Measurements from ENCODE around the gene OPN1LW.
"Not testable (repeated sequence)": the region's sequence is repeated elsewhere in the genome, so short reads cannot be mapped to it uniquely, and the experiment has no call there.

The OPN1LW gene

DNA sequence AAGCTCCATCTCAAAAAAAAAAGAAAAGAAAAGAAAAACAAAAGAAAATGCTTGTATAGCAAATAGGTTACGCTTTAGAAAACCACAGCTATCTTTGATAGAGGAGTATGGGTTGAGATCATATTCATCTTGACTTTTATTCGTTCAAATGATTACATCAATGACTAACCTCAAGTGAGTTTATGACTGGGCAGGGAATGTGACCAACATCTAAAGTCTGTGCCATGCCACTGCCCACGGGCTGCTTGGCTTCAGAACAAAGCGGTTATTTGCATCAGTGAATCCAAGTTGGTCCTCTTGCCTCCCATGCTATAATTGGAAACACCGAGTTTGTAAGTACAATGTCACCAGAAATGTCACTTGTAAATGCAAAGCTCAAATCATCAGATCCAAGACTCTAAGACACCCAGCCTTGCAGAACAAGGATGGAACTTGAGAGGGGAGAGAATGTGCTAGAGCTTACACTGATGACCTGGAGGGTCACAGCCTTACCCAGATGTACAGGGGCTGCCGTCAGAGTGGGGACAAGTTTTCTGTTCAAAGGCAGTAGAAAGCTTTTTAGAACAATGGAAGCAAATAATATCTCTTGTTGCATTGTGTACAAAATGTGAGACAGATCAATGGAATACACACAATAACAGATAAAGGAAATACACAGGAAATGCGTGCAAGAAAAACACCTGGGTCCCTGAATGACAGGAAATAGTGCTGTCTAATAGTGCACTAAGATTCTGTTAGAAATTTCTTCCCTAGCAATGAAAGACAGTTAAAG lies 8.4 kb upstream of the OPN1LW start:
- no peak for DNase-seq

DNA sequence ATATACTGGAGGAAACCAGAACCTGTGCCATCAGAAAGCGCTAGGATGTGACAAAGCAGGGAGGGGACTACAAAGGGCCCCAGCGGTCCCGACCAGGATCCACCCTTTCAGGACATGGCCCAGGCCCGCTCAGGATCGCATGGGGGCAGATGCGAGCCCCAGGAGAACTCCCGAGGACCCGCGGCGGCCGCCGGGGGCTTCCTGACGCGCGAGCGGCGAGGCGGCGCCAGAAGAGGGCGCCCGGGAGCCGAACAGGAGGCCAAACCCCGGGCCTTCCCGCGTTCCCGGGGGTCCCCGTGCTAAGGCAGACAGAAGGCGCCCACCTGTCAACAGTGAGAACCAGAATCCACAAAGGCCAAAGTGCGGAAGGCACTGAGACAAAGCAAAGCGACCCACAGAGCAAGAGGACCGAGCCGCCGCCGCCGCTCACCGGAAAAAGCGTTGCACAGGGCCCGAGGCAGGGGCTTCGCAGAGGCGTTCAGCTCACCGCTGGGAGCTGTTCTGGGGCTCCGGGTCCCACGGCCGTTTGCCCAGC lies 7.3 kb upstream of the OPN1LW start:
- peak; percentile 41 for DNase-seq

DNA sequence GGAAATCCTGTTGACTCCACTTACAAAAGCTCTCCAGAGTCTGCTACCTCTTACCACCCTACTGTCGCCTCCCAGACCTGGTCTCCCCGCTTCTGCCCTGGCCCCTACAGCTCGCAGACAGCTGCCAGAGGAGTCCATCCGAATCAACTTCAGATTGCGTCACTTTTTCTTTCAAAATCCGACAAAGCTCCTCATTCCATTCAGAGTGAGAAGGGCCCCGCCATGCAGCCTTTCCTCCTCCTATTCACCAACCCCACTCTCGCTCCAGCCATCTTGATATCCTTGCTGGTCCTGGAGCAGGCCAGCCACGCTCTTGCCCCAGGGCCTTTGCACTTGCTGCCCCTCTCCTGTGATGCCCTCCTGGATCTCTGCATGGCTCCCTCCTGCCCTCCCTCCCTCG lies 5.2 kb upstream of the OPN1LW start:
- DNase-seq = no peak

DNA sequence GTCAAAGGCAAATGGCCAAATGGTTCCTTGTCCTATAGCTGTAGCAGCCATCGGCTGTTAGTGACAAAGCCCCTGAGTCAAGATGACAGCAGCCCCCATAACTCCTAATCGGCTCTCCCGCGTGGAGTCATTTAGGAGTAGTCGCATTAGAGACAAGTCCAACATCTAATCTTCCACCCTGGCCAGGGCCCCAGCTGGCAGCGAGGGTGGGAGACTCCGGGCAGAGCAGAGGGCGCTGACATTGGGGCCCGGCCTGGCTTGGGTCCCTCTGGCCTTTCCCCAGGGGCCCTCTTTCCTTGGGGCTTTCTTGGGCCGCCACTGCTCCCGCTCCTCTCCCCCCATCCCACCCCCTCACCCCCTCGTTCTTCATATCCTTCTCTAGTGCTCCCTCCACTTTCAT lies 3.8 kb upstream of the OPN1LW start:
- DNase-seq = no peak

DNA sequence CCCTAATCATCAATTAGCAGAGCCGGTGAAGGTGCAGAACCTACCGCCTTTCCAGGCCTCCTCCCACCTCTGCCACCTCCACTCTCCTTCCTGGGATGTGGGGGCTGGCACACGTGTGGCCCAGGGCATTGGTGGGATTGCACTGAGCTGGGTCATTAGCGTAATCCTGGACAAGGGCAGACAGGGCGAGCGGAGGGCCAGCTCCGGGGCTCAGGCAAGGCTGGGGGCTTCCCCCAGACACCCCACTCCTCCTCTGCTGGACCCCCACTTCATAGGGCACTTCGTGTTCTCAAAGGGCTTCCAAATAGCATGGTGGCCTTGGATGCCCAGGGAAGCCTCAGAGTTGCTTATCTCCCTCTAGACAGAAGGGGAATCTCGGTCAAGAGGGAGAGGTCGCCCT lies 3.3 kb upstream of the OPN1LW start:
- DNase-seq = no peak

DNA sequence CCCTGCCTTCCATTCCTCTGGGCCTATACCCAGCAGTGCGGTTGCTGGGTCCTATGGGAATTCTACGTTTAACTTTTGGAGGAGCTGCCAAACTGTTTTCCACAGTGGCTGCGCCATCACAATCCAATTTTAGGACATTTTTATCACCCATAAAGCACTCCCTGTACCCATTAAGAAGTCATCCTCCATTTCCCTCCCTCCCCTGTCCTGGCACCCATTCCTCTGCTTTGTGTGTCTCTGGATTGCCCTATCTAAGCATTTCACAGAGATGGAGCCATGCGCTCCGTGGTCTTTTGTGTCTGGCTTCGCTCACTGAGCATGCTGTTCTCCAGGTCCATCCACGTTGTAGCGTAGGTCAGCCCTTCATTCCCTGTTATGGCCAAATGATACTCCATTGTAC lies 1.7 kb upstream of the OPN1LW start:
- DNase-seq = no peak

DNA sequence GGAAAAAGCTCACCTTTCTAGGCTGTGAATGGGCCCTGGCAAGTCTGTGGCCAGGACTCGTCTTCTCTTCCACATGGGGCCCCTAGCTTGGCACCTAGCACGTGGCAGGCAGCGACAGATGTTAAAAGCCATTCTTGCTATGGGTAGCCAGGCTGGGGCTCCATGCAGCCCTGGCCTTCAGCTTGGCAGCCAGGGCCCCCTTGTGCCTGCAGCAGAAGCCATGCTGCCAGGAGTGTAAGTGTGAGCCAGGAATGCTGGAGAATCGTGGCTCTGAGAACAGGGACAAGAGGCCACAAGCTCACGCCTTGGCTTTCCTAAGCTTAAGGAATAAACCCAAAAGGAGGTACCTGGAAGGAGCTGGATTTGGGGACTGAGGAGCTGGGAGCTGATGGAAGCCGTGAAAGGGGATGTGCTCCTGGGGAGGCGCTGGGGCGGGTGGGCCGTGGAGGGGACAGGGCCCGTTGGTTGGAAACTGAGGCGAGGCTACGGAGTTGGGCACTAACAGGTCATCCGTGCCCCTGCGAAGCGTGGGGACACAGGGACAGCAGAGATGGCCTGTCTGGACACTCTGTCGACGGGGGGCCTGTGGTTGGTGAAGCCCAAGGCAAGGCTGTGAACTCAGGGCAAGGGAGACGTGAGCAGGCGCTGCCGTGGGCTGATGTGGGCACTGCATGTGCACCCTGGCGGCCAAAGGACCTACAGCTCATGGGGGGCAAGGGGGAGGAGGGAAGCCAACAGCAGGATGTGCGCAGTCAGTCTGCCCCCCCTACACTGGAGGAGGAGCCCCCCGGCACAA lies 895 bp upstream of the OPN1LW start:
- DNase-seq = no peak

DNA sequence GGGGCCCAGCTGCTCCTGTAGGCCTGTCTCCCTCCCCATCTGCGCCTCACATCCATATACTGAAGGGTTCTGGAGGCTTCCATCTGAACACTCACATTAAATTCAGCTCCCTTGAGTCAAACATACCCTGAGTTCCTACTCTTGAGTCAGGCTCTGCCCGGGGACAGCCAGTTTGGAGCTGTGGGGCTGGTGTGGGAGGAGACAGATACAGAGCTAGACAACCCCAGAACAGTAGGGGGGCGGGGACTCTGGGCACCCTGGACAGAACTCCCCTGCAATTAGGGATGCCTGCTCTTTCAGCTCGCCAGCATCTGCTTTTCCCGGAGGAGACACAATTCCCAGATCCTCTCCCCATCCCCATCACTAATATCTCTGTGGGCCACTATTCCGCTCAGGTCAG lies 7.0 kb downstream of the OPN1LW start:
- not testable (repeated sequence) for DNase-seq

DNA sequence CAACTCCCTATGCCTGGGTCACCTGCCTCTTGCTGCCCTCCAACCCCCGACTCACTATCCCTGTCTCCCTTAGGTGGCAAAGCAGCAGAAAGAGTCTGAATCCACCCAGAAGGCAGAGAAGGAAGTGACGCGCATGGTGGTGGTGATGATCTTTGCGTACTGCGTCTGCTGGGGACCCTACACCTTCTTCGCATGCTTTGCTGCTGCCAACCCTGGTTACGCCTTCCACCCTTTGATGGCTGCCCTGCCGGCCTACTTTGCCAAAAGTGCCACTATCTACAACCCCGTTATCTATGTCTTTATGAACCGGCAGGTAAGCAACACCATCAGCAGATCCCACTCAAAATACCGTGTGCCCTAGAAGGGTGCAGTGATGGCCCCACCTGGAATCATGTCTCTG lies 12.2 kb downstream of the OPN1LW start:
- not testable (repeated sequence) for DNase-seq

DNA sequence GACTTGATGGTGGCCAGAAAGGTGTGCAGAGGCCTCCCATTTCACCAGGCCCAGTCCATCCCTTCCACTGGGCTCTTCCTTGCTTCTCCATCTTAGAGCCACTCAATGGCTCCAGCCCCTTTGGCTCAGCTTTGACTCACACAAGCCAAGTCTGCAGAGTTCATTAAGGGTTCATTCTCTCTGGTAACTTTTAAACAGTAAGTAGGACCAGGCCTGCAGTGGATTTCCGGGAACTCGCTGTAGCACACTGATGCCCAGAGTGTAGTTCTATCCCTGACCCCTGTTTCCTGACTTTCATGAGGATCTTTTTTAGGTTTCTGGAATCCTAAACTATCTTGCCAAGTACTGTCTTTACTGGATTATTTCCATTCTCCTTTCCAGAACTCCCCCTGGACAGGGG lies 13.2 kb downstream of the OPN1LW start:
- not testable (repeated sequence) for DNase-seq

DNA sequence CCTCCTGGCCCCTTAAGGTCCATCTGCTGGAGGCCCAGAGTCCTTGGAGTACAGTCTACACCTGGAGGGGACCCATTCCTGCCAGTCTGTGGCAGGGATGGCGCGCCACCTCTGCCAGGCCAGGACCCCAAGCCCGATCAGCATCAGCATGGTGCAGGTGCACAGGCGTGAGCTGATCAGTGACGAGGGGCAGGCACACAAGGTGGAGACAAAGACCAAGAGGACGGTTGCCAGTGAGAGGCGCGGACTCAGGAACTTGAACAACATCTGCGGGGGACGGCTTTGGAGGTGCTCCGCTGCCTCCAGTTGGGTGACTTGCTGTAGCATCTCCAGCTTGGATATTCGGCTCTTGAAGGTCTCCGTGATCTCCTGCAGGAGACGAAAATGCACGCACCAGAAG lies 15.3 kb downstream of the OPN1LW start:
- DNase-seq = not testable (repeated sequence)

DNA sequence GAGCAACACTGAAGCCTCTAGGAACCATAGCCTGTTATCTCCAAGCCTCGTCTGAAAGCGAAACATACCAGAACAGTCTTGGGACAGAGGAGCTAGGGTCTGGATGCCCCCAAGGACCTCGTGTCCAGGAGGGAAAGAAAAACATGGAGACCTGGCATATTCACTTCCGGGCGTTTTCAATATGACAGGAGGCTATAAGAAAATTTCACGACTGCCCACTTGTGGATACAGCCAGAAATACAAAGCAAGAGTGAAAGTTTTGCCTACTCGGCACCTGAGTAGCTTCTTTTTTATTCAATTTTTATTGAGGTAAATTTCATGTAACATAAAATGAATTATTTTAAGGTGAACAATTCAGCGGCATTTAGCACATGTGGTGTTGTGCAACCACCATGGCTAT lies 20.9 kb downstream of the OPN1LW start:
- not testable (repeated sequence) for DNase-seq

DNA sequence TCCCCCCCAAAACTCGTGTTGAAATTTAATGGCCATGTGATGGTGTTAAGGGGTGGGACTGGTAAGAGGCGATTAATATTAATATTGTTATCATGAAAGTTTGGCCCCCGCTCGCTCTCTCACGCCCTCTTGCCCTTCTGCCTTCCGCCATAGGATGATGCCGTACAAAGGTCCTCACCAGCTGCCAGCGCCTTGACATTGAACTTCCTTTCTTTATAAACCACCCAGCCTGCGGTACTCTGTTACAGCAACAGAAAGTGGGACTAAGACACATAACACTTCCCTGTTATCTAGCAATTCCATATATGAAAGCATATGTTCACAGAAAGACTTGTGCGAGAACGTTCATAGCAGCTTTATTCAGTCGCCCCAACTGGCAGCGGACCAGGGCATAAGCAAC lies 24.3 kb downstream of the OPN1LW start:
- DNase-seq = not testable (repeated sequence)

DNA sequence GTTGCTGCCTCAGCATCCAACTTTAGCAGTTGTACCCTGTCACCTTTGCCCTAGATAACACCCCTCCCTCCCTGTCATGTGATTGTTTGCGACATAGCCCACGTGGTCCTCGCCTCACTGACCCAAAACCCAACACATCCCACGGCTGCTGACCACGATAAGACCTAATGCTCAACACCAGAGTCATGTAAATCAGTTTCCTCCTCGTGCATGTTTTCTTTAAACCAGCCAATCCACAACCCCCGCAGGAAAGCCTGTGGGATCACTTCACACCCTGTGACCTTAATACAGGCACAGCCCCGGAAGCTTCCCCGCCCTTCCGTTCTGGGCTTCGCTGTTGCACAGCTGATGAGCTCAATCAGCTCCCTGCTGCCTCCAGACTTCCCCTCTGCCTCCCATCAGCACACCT lies 28.5 kb downstream of the OPN1LW start:
- not testable (repeated sequence) for DNase-seq

DNA sequence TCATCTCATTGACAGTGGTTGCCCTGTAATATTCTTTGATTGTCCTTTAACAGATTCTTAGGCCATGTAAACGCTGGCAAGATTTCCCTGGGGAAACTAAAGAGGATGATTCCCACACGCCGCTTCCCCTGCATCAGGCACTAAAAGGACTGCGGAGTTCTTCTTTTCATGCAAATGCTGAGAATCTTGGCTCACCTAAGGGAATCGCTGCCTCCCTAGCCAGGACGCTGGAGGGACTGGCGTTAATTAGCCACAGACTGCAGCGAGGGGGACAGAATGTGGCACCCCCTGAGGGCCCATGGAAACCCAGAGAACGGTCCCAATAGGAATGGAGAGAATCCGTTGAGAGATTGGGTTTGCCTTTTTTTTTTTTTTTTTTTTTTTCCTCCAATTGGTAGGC lies 30.3 kb downstream of the OPN1LW start:
- not testable (repeated sequence) for DNase-seq

DNA sequence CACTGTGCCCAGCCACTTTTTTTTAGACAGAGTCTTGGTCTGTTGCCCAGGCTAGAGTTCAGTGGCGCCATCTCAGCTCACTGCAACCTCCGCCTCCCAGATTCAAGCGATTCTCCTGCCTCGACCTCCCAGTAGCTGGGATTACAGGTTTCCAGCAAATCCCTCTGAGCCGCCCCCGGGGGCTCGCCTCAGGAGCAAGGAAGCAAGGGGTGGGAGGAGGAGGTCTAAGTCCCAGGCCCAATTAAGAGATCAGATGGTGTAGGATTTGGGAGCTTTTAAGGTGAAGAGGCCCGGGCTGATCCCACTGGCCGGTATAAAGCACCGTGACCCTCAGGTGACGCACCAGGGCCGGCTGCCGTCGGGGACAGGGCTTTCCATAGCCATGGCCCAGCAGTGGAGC lies 38.3 kb downstream of the OPN1LW start, which contains the start of gene OPN1MW:
OPN1MW (plus strand) TSS at position 301 of the 400 bp plus-strand sequence; CDS start at position 383, 82 bp downstream.
- DNase-seq = not testable (repeated sequence)

DNA sequence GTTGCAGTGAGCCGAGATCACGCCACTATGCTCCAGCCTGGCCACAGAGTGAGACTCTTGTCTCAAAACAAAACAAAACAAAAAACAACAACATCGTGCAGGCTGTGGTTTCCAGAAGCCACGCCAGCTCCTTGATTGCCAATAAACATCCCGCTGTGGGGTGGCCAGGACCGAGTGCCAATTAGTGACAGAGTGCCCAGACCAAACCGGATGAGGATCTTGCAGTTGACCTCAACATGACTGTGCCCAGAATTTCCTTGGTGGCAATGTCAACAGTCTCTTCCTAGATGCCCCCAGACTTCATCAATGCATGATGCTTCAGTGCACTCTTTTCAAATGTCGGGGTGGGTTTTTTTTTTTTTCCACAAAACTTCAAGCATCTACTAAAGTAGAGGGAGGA lies 39.8 kb downstream of the OPN1LW start:
- DNase-seq = not testable (repeated sequence)

DNA sequence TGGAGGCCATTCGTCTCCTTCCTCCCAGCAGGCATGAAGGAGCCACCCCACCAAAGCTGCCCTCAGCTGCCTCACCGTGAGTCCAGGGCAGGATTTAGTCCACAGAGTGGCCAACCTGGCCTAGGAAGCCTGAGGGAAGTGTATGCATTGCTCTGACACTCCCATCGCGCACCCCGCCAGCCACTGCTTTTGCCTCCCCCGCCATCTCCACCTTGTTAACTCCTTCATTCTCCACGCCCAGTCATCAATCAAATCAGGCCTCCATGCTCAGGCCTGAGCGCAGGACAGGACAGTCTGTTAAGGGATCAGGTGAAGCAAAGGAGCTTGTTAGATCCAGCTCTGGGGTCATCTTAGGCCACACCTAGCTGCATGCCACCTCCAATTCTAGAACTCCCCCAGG lies 48.8 kb downstream of the OPN1LW start:
- DNase-seq = not testable (repeated sequence)

DNA sequence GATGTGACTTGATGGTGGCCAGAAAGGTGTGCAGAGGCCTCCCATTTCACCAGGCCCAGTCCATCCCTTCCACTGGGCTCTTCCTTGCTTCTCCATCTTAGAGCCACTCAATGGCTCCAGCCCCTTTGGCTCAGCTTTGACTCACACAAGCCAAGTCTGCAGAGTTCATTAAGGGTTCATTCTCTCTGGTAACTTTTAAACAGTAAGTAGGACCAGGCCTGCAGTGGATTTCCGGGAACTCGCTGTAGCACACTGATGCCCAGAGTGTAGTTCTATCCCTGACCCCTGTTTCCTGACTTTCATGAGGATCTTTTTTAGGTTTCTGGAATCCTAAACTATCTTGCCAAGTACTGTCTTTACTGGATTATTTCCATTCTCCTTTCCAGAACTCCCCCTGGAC lies 50.3 kb downstream of the OPN1LW start:
- not testable (repeated sequence) for DNase-seq

DNA sequence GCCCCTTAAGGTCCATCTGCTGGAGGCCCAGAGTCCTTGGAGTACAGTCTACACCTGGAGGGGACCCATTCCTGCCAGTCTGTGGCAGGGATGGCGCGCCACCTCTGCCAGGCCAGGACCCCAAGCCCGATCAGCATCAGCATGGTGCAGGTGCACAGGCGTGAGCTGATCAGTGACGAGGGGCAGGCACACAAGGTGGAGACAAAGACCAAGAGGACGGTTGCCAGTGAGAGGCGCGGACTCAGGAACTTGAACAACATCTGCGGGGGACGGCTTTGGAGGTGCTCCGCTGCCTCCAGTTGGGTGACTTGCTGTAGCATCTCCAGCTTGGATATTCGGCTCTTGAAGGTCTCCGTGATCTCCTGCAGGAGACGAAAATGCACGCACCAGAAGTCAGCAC lies 52.4 kb downstream of the OPN1LW start:
- not testable (repeated sequence) for DNase-seq

Measured in fibroblast of skin of right quadriceps (primary cell).